HL-60/S4 treated with retinoic acid at 250 ng/mL for 4 days and 3 days (cell line): ENCODE measurements around the gene ARHGAP24.

Source experiments
- in situ Hi-C: fragments of 300-500 bp; cut with MboI; formaldehyde crosslinking; loops from 2 replicates; pipeline ENCODE4 v1.7.0; 2022; ENCODE audit warnings: low sequenced_read_pairs

ARHGAP24 gene

GRCh38 chr4:86043755-86044592 lies 569.0 kb downstream of the ARHGAP24 start:
- in situ Hi-C loops, result no loop called here

GRCh38 chr4:86044593-86044985 lies 569.6 kb downstream of the ARHGAP24 start:
- in situ Hi-C loops, result no loop called here

- in situ Hi-C loops, result no loop called here
Measured at GRCh38 chr4:86048426-86048825, 573.5 kb downstream of the ARHGAP24 start.

GRCh38 chr4:86050496-86050895 lies 575.5 kb downstream of the ARHGAP24 start:
- in situ Hi-C loops, result no loop called here
